MM.1S (cell line): Measurements from ENCODE around the gene ARID3C.

ENCODE experiments used
- DNase-seq: peaks from one replicate; pipeline ENCODE4 v3.0.0-alpha.2; 2015
- H2AFZ ChIP-seq: fragments of 300-600 bp; sonication (generic); 2 replicates; pipeline ENCODE4 v1.6.0; 2016; ENCODE audit warnings: antibody characterized with exemption, low read length
- H3F3A ChIP-seq: fragments of 300-600 bp; sonication (generic); 2 replicates; pipeline ENCODE4 v1.6.1; 2016; ENCODE audit warnings: mild to moderate bottlenecking, antibody characterized with exemption, low read length, moderate library complexity, mixed read lengths; ENCODE audit not compliant: insufficient read depth
- H3K27ac ChIP-seq: fragments of 300-600 bp; sonication (generic); 2 replicates; pipeline ENCODE4 v1.5.1; 2016; ENCODE audit warnings: mild to moderate bottlenecking, low read length
- H3K27me3 ChIP-seq: fragments of 300-600 bp; sonication (generic); replicated peaks from 2 replicates; pipeline ENCODE4 v1.6.0; 2016; ENCODE audit warnings: low read length; ENCODE audit not compliant: insufficient read depth
- H3K36me3 ChIP-seq: fragments of 300-600 bp; sonication (generic); replicated peaks from 2 replicates; pipeline ENCODE4 v1.6.1; 2016; ENCODE audit warnings: mild to moderate bottlenecking, low read length, mixed read lengths; ENCODE audit not compliant: insufficient read depth
- H3K4me1 ChIP-seq: fragments of 300-600 bp; sonication (generic); 2 replicates; pipeline ENCODE4 v1.6.1; 2016; ENCODE audit warnings: low read length, mixed read lengths
- H3K4me2 ChIP-seq: fragments of 300-600 bp; sonication (generic); 2 replicates; pipeline ENCODE4 v1.6.0; 2016; ENCODE audit warnings: low read depth, low read length
- H3K4me3 ChIP-seq: fragments of 300-600 bp; sonication (generic); 2 replicates; pipeline ENCODE4 v1.5.1; 2016; ENCODE audit warnings: low read length, mixed read lengths
- H3K79me2 ChIP-seq: fragments of 300-600 bp; sonication (generic); 2 replicates; pipeline ENCODE4 v1.6.1; 2016; ENCODE audit warnings: mixed run types, low read length, mixed read lengths
- H3K9ac ChIP-seq: fragments of 300-600 bp; sonication (generic); 2 replicates; pipeline ENCODE4 v1.6.1; 2016; ENCODE audit warnings: low read length, mixed read lengths
- H3K9me2 ChIP-seq: fragments of 300-600 bp; sonication (generic); replicated peaks from 2 replicates; pipeline ENCODE4 v1.6.1; 2016; ENCODE audit warnings: mild to moderate bottlenecking, low read length, mixed read lengths; ENCODE audit not compliant: insufficient read depth
- H3K9me3 ChIP-seq: fragments of 300-600 bp; sonication (generic); replicated peaks from 2 replicates; pipeline ENCODE4 v1.6.1; 2016; ENCODE audit warnings: mild to moderate bottlenecking, low read length, mixed read lengths; ENCODE audit not compliant: insufficient read depth
- H4K20me1 ChIP-seq: fragments of 300-600 bp; sonication (generic); 2 replicates; pipeline ENCODE4 v1.6.1; 2016; ENCODE audit warnings: mild to moderate bottlenecking, low read length, moderate library complexity, mixed read lengths; ENCODE audit not compliant: insufficient read depth
- EZH2 ChIP-seq: fragments of 300-600 bp; sonication (generic); optimal IDR thresholded peaks from 2 replicates; pipeline ENCODE3; 2017; ENCODE audit warnings: low read depth, mild to moderate bottlenecking, antibody characterized with exemption, low read length, mixed read lengths
- EZH2phosphoT487 ChIP-seq: fragments of 300-600 bp; sonication (generic); IDR thresholded peaks from 2 replicates; pipeline ENCODE4 v1.6.1; 2018; ENCODE audit warnings: antibody characterized with exemption, low read length
- TF ChIP-seq, protein P1 (sequence below): fragments of 300-600 bp; sonication (generic); IDR thresholded peaks from 2 replicates; pipeline ENCODE4 v1.5.1; 2016; ENCODE audit warnings: antibody characterized with exemption, low read length, mixed read lengths

Gene ARID3C

GRCh38 chr9:34587271-34587670 lies 41.6 kb downstream of the ARID3C start:
- TF ChIP-seq EZH2phosphoT487: no peak
- TF ChIP-seq, protein P1, sequence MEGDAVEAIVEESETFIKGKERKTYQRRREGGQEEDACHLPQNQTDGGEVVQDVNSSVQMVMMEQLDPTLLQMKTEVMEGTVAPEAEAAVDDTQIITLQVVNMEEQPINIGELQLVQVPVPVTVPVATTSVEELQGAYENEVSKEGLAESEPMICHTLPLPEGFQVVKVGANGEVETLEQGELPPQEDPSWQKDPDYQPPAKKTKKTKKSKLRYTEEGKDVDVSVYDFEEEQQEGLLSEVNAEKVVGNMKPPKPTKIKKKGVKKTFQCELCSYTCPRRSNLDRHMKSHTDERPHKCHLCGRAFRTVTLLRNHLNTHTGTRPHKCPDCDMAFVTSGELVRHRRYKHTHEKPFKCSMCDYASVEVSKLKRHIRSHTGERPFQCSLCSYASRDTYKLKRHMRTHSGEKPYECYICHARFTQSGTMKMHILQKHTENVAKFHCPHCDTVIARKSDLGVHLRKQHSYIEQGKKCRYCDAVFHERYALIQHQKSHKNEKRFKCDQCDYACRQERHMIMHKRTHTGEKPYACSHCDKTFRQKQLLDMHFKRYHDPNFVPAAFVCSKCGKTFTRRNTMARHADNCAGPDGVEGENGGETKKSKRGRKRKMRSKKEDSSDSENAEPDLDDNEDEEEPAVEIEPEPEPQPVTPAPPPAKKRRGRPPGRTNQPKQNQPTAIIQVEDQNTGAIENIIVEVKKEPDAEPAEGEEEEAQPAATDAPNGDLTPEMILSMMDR: no peak
- TF ChIP-seq EZH2: no peak
- Histone ChIP-seq H3K79me2 (no peaks in the 10 kb centered on the region), H3K9ac (no peak overlapping the region), H3K9me3 (no peaks in the 10 kb centered on the region), H3K27ac (no peak overlapping the region), H2AFZ (no peak overlapping the region), H3K9me2 (no peaks in the 10 kb centered on the region), H3K4me3 (no peak overlapping the region), H4K20me1 (no peaks in the 10 kb centered on the region), H3K4me2 (no peak overlapping the region), H3K36me3 (no peaks in the 10 kb centered on the region), H3F3A (no peaks in the 10 kb centered on the region), H3K27me3 (peaks cover 90% of the 10 kb centered on the region), H3K4me1 (0 out of 2 replicates have a peak, but pooled peaks cover 3% of the 10 kb centered on the region)
- no peak for DNase-seq

- H3F3A ChIP-seq: no peaks in the 10 kb centered on the region
- 0 out of 2 replicates have a peak, but pooled peaks cover 3% of the 10 kb centered on the region for H3K4me1 ChIP-seq
- TF ChIP-seq EZH2: no peak
- TF ChIP-seq, protein P1: no peak
- no peak for TF ChIP-seq EZH2phosphoT487
- no peak for DNase-seq
- H3K4me3 ChIP-seq: no peak overlapping the region
- H3K36me3 ChIP-seq: no peaks in the 10 kb centered on the region
- no peak overlapping the region for H3K4me2 ChIP-seq
- H3K9me3 ChIP-seq: no peaks in the 10 kb centered on the region
- H2AFZ ChIP-seq: no peak overlapping the region
- H3K27me3 ChIP-seq: peaks cover 80% of the 10 kb centered on the region
- no peak overlapping the region for H3K27ac ChIP-seq
- H3K9me2 ChIP-seq: no peaks in the 10 kb centered on the region
- no peaks in the 10 kb centered on the region for H4K20me1 ChIP-seq
- H3K79me2 ChIP-seq: no peaks in the 10 kb centered on the region
- H3K9ac ChIP-seq: no peak overlapping the region
These were observed 42.8 kb downstream of the ARID3C start for GRCh38 chr9:34585946-34586669.

- H3K36me3 ChIP-seq: no peaks in the 10 kb centered on the region
- H3F3A ChIP-seq: no peaks in the 10 kb centered on the region
- DNase-seq: no peak
- no peaks in the 10 kb centered on the region for H3K4me1 ChIP-seq
- no peak overlapping the region for H3K9ac ChIP-seq
- H3K27ac ChIP-seq: no peak overlapping the region
- no peak overlapping the region for H2AFZ ChIP-seq
- H3K4me3 ChIP-seq: no peak overlapping the region
- H3K9me3 ChIP-seq: no peaks in the 10 kb centered on the region
- no peaks in the 10 kb centered on the region for H3K79me2 ChIP-seq
- H3K9me2 ChIP-seq: no peaks in the 10 kb centered on the region
- H3K27me3 ChIP-seq: peaks cover 79% of the 10 kb centered on the region
- no peaks in the 10 kb centered on the region for H4K20me1 ChIP-seq
- TF ChIP-seq EZH2phosphoT487 (no peak), EZH2 (no peak)
- TF ChIP-seq, protein P1: no peak
- H3K4me2 ChIP-seq: no peak overlapping the region
These were observed 43.9 kb downstream of the ARID3C start for GRCh38 chr9:34584970-34585369.
